ENCODE measurements around the gene PARK7.

- TF ChIP-seq POLR2A (IDR thresholded peaks at IDR 0.05), result no peak
- TF ChIP-seq CTCF (IDR thresholded peaks at IDR 0.05), result no peak
Observed at GRCh38 chr1:8017495-8018197, 56.1 kb downstream of the PARK7 start.

Measured in sigmoid colon (tissue), 3 donors.